ENCODE results near the gene POU2F2.

The POU2F2 gene

GRCh38 chr19:42152910-42153671 lies 20.8 kb upstream of the POU2F2 start:
- no peak for DNase-seq (ENCODE audit: low read depth, low spot score)
- no peak overlapping the region for H3K4me3 ChIP-seq (ENCODE audit: low read depth, low read length)
- no peak for TF ChIP-seq CTCF (IDR thresholded peaks at IDR 0.05; ENCODE audit: insufficient read depth, low read length, missing control alignments)
- POLR2A ChIA-PET: no interaction called here
- CTCF ChIA-PET: interaction anchor here (1.2 kb wide), 1 partner anchor 23 kb away, joined by 3 read pairs; no protein-coding TSS in a partner anchor

- POLR2A ChIA-PET: no interaction called here
- DNase-seq (ENCODE audit: low read depth, low spot score): no peak
- CTCF ChIA-PET: interaction anchor here (0.9 to 1.2 kb wide), 2 partner anchors 19 to 24 kb away, joined by 3 read pairs; partner anchors contain the start of gene POU2F2
- TF ChIP-seq CTCF (IDR thresholded peaks at IDR 0.05; ENCODE audit: insufficient read depth, low read length, missing control alignments): no peak
- no peak overlapping the region for H3K4me3 ChIP-seq (ENCODE audit: low read depth, low read length)
Measured at GRCh38 chr19:42151782-42152684, 19.8 kb upstream of the POU2F2 start.

GRCh38 chr19:42150911-42151361 lies 18.7 kb upstream of the POU2F2 start:
- no peak for TF ChIP-seq CTCF (IDR thresholded peaks at IDR 0.05; ENCODE audit: insufficient read depth, low read length, missing control alignments)
- POLR2A ChIA-PET: no interaction called here
- CTCF ChIA-PET: no interaction called here
- DNase-seq (ENCODE audit: low read depth, low spot score): no peak
- H3K4me3 ChIP-seq (ENCODE audit: low read depth, low read length): no peak overlapping the region

GRCh38 chr19:42150364-42150763 lies 18.1 kb upstream of the POU2F2 start:
- ChIA-PET CTCF (no interaction called here), POLR2A (no interaction called here)
- no peak for DNase-seq (ENCODE audit: low read depth, low spot score)
- H3K4me3 ChIP-seq (ENCODE audit: low read depth, low read length): no peak overlapping the region
- TF ChIP-seq CTCF (IDR thresholded peaks at IDR 0.05; ENCODE audit: insufficient read depth, low read length, missing control alignments): no peak

- ChIA-PET POLR2A (no interaction called here), CTCF (interaction anchor here (1.6 kb wide), 1 partner anchor 41 kb away, joined by 4 read pairs; no protein-coding TSS in a partner anchor)
- no peak overlapping the region for H3K4me3 ChIP-seq (ENCODE audit: low read depth, low read length)
- no peak for TF ChIP-seq CTCF (IDR thresholded peaks at IDR 0.05; ENCODE audit: insufficient read depth, low read length, missing control alignments)
- DNase-seq (ENCODE audit: low read depth, low spot score): no peak
Measured at GRCh38 chr19:42149447-42150202, 17.4 kb upstream of the POU2F2 start.

All from AG04449 (cell line).